Cerebellar cortex (tissue), 1 donor: ENCODE measurements around the gene ANKRD35.
"Not testable (repeated sequence)": the region's sequence is repeated elsewhere in the genome, so short reads cannot be mapped to it uniquely, and the experiment has no call there.

Source experiments
- DNase-seq: peaks from one replicate; pipeline ENCODE4 v3.0.0-alpha.2; 2015; ENCODE audit warnings: low spot score

The ANKRD35 gene

GRCh38 chr1:145885738-145886287 lies at the start of gene ANKRD35:
ANKRD35 (minus strand) TSS chr1:145885866; CDS start chr1:145885758, 108 bp downstream.
- peak; percentile 87 for DNase-seq

- DNase-seq = not testable (repeated sequence)
These were observed 46.9 kb upstream of the ANKRD35 start for GRCh38 chr1:145932522-145933009.

GRCh38 chr1:145927916-145928643 lies 42.4 kb upstream of the ANKRD35 start:
- no peak for DNase-seq

GRCh38 chr1:145927063-145927886 lies 41.6 kb upstream of the ANKRD35 start, which contains the start of gene RBM8A:
RBM8A (minus strand) TSS chr1:145927484; CDS start chr1:145927426, 58 bp downstream.
- peak; percentile 99 for DNase-seq

DNA sequence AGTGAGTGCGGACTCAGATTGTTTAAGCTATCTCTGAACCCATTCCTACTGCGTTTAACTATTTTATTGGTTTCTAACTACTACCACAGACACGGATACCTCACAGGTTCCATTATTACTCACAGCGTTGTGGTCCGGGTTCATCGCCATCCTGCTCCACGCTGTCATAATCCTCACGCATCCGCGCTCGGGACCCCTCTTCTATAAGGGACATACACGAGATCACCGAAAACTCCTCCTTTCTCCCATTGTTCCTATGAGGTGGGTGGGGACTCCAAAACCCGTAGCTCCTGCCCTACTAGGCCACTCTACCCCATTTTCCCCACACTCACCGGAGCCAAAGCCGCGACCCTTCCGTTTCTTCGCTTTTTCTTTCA lies 41.0 kb upstream of the ANKRD35 start:
- no peak for DNase-seq

- DNase-seq = no peak
These were observed 36.6 kb upstream of the ANKRD35 start for GRCh38 chr1:145922266-145922665.

DNA sequence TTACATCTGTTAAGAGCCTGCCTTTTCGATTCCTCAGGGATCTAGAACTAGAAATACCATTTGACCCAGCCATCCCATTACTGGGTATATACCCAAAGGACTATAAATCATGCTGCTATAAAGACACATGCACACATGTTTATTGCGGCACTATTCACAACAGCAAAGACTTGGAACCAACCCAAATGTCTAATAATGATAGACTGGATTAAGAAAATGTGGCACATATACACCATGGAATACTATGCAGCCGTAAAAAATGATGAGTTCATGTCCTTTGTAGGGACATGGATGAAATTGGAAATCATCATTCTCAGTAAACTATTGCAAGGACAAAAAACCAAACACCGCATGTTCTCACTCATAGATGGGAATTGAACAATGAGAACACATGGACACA lies 34.6 kb upstream of the ANKRD35 start:
- not testable (repeated sequence) for DNase-seq

GRCh38 chr1:145918992-145919939 lies 33.6 kb upstream of the ANKRD35 start:
- peak; percentile 76 for DNase-seq

DNA sequence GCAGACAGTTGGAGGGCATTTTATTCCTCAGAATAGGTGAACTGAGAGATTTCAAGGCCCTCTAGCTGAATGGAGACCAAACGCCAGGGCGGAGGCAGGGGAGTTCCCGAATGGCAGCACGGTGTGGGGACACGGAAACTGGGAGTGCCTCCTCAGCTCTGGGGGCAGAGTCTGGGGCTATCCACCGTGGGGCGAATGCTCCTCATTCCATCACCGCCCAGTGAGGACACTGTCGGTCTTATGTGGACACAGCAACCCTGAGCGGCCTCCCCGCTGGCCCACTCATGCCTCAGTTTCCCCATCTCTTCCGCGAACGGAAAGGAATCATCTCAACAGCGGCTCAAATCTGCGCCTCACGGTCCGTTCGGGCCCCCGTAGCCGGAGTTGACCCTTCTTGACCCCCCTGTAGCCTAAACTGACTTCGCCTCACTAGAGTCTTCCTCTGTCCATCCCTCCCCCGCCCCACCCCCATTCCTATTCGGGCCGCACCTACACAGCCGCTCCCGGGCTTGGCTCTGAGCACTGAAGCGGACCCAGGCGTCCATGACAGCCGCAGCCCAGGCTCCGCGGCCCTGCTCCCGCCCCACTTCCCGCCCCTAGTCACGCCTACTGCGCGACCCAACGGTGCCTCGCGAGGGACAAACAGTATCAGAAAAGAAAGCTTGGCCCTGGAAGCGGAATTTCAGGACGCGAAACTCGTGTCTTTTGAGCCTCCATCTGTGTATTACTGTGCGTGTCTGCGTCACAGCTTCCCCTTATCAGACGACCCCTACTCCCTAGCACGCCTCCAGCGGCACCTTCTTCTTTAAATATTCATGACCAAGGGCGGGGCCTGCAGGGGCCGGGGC lies 32.7 kb upstream of the ANKRD35 start, which contains the start of gene PEX11B:
Gene PEX11B (minus strand): TSS at position 574 of the 848 bp plus-strand sequence. CDS start 29 bp downstream, at position 545.
- DNase-seq = peak; percentile 91

GRCh38 chr1:145917595-145917994 lies 31.9 kb upstream of the ANKRD35 start:
- peak; percentile 20 for DNase-seq

DNA sequence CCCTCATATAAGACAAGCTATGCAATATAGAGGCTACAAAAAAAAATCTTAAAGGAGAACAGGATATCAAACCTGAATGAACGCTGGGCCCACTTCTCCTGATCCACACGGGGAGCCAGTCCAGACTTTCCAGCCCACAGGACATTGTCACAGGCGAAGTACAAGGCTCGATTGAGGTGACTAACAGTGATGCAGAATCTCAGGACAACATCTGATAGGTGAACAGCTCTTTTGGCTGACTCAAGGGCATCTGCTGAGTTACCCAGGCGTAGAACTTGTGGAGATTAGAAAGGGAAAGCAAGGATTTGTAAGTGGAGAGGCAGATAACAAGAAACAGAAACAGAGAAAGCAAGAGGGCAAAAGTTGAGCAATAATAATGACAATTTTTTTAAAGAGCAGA lies 31.1 kb upstream of the ANKRD35 start:
- no peak for DNase-seq

DNA sequence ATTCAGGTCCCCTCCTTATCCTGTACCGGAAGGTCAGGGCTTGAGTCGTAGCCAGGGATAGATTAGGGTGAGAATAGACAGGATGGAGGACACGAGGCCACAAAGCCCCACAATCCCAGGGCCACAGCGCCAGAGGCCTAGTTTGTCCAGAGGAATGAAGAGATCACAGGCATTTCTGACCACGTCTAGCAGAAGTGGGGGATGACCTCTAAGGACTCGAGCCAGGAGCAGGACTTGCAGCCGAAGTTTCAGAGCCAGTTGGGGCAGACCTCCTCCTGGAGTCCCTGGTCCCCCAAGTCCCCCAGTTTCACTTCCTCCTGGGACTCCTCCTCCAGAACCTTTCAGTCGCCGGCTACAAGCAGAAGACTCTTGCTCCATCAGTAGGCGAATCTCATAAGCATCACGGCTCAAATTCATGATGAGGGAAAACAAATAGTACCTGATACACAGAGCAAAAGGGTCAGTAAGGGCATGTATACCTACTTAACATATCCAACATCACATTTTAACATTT lies 26.5 kb upstream of the ANKRD35 start:
- DNase-seq = no peak

DNA sequence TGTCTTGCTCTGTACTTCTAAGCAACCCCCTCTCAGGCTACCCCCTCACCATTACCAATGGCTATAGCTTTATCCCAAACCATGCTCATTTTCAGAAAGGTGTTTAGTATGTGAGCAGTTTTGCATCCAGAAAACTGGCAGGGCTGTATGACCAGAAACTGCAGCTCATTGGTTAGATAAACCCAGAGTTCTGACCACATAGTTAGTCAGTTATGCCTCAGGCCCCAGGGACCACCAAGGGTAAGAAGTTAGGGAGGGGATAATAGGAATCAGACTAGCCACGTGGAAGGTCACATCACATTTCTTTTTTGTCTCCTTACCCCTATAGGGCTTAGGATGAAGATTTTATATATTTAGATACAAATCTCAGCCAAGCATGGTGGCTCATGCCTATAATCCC lies 23.0 kb upstream of the ANKRD35 start:
- DNase-seq = no peak

DNA sequence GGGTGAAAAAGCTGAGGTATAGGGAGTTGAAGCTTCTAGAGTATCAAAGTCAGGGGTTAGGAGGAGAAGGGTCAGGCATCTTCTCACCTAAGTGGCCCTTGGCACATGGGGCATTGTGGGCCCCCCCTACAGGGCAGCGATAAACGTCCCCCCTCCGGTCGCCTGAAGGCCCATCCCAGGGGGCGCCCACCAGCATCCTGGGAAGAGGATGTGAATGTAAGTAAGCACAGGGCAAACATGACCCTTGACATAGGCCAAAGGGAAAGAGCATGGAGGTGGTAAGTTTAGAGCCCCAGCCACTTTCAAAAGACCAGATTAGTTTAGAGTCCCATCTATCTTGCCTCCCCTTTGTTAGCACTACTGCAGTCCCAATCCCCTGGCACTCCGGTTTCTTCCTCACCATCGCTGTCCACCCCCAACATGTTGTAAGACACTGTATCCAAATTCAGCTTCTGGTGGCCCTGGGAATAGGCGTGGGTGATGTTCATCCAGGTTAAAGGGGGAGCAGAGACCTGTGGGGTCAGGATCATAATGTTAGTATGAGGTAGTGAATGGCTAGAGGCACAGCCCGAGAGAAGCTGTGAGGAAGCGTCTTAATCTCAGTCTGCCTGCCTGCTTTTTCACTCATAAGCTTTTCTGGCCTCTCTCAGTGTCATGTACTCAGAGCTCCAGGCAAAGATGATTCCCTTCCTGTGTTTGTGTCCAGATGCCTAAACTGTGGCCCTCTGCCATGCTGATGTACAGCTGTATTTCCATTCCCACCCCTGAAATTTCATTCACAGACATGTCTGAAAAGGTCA lies 21.5 kb upstream of the ANKRD35 start:
- DNase-seq = no peak

DNA sequence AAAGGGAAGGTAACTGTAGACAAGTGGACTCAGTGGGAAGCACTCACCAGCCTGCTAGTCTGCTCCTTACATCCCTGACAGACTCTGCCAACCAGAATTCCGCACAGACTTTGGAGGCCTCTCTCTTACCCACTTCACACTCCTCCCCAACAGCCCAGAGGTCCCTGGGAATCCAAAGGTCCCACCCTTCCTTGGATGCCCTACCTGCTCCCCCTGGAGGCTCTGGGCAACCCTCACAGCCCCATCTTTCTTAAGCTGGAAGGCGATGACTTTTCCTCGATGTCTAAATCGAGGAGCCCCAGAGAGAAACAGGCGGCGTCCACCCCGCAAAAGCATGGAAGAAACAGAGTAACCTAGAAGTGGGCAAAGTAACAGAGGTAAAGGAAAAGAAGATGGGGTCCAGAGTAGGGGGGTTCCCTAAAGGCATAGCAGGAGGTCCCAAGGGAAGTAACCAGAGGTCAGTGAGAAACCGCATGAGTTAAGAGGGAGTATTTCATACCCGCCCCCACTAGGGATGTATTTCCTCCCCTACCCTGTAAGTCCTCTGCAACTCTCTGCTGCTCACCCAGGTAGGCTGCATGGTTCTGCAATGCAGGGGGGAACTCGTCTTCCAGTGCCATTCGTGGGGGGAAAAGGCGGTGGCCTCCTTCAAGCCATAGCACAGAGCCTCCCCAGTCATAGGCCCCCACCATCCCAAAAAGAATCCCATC lies 15.8 kb upstream of the ANKRD35 start:
- no peak for DNase-seq

DNA sequence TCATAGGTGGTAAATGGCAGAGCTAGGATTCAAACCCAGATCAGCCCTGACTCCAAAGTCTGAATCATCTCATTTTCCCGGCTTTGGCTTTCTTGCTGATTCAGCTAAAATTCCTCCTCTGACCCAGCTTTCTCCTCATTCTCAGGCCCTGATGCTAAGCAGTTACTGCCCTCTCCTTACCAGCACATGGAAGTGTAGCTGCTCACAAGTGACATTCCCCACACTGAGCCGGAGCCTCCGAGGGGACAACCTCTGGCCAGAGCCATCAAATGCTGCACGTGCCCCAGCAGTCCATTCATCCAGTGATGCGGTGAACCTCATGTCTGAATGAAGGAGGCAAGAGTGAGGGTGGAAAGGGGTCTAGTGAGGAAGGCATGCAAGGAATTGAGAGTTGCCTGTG lies 13.1 kb upstream of the ANKRD35 start:
- no peak for DNase-seq

DNA sequence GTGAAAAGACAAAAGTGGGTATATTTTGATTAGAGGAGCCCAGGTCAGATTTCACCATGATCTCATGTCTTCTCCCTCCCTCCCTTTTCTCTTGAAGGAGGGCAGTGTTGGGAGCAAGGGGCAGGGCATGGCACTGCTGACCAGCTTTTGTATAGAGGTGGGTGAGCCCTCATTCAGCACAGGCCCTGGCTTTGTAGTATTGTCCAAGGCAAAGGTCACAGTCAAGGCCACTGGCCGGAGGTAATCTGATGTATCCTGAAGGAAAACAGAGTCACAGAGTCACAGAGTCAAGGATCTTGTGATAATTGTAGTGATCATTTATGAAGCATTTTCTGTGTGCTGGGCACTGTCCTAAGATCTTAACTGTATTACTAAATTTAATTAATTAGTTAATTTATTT lies 12.3 kb upstream of the ANKRD35 start:
- DNase-seq = no peak

DNA sequence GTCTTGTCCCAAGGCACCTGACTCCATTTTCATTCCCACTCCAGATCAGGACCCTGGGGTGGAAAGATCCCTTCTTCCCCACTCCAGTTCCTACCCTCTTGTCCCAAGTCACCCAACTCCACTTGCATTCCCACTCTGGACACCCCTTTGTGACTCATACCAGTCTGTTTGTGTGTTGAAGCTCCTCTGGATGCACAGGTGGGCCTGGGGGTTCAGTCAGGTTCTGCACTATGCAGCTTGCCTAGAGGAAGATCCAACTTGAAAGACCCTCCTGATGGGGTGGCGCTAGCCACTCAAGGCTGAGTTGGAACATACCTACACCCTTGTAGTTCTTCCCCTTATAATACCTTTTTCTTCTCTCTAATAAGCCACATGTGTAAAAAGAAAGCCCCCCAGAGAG lies 9.8 kb upstream of the ANKRD35 start:
- DNase-seq = no peak
